NB4 (cell line): ENCODE data around the gene SRGN.

Experiments
- MAX ChIP-seq: IDR thresholded peaks from 2 replicates; pipeline ENCODE4 v1.6.1; 2011; ENCODE audit warnings: low read depth, low read length
- MYC ChIP-seq: IDR thresholded peaks from 2 replicates; pipeline ENCODE4 v1.6.1; 2011; ENCODE audit warnings: low read depth, low read length
- POLR2A ChIP-seq: IDR thresholded peaks from 2 replicates; pipeline ENCODE4 v1.6.1; 2011; ENCODE audit warnings: mild to moderate bottlenecking; ENCODE audit not compliant: insufficient read length; ENCODE audit errors: extremely low read depth
- TF ChIP-seq, protein P1 (sequence below): IDR thresholded peaks from one replicate; pipeline ENCODE4 v1.5.1; 2012; ENCODE audit warnings: low read depth, low read length

GRCh38 chr10:69092959-69093850 is 5.3 kb downstream of the SRGN start:
- TF ChIP-seq, protein P1, sequence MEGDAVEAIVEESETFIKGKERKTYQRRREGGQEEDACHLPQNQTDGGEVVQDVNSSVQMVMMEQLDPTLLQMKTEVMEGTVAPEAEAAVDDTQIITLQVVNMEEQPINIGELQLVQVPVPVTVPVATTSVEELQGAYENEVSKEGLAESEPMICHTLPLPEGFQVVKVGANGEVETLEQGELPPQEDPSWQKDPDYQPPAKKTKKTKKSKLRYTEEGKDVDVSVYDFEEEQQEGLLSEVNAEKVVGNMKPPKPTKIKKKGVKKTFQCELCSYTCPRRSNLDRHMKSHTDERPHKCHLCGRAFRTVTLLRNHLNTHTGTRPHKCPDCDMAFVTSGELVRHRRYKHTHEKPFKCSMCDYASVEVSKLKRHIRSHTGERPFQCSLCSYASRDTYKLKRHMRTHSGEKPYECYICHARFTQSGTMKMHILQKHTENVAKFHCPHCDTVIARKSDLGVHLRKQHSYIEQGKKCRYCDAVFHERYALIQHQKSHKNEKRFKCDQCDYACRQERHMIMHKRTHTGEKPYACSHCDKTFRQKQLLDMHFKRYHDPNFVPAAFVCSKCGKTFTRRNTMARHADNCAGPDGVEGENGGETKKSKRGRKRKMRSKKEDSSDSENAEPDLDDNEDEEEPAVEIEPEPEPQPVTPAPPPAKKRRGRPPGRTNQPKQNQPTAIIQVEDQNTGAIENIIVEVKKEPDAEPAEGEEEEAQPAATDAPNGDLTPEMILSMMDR, result peak; percentile 54
- peak; percentile 12 for TF ChIP-seq POLR2A
- no peak for TF ChIP-seq MAX
- TF ChIP-seq MYC, result no peak
